ENCODE data around the gene BRAT1. TPM values are rescaled to one million over a fixed set of nuclear protein-coding genes. Genes with fewer than 3 reads are reported as not detected.

The BRAT1 gene
- total RNA-seq, 6 experiments from 2014 or later: 11.1 to 25.9 (median 14.8) TPM

DNA sequence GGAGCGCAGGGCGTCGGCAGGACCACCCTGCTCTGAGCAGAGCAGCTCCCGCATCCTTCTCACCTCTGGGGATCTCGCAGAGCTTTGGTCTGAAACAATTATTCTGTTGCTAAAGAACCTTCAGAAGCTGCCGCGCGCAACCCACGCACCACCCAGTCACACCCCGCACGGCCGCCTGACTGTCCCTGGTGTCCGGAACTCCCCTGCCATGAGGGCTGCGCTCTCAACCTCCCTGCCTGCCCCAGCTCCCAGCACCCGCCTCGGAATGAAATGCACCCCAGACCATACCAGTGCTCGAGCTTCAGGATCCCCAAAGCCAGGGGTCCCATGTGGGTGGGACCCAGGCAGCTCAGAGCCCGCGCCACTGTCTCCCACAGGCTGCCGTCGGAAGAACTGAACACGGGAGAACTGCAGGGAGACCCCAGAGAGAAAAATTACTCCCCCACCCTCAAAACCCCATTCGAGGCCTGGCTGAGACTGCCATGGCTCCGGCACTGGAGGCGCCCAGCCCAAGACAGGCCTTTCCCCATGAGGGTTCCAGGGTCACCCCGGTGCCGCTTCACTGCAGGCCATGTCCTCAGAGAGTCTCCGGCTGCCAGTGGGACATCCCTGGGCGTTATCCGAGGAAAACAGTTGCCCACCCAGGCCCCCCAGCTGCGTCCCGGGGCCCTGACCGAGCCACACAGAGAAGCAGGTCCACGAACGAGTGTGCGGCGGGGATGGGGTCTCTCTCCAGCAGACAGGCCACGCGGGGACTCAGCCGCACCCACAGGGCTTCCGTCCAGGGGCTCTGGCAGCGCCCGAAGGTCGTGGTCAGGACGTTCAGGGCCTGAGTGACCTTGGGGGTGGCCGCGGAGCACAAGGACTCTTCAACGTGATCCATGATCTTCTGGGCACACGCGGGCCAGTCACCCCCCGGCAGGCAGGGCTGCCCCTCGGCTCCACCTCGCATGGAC lies 12.1 kb downstream of the BRAT1 start:
- no peak for DNase-seq
- Histone ChIP-seq H3K4me1 (no peaks in the 10 kb centered on the region), H3K4me3 (no peak overlapping the region), H3K27ac (no peak overlapping the region), H3K36me3 (peaks cover 0 to 58% (median 9%) of the 10 kb centered on the region in 4 donors), H3K9me3 (no peaks in the 10 kb centered on the region), H3K27me3 (no peaks in the 10 kb centered on the region)
- intact Hi-C loops (cut with DNase I): no loop called here
- 80% methylated on average over 6 of the region's 53 CpGs for WGBS (ENCODE audit: insufficient coverage, low coverage, low lambda C conversion rate, missing lambda C conversion rate)
- no peak for TF ChIP-seq POLR2A (IDR thresholded peaks at IDR 0.05)
- TF ChIP-seq, protein P1, sequence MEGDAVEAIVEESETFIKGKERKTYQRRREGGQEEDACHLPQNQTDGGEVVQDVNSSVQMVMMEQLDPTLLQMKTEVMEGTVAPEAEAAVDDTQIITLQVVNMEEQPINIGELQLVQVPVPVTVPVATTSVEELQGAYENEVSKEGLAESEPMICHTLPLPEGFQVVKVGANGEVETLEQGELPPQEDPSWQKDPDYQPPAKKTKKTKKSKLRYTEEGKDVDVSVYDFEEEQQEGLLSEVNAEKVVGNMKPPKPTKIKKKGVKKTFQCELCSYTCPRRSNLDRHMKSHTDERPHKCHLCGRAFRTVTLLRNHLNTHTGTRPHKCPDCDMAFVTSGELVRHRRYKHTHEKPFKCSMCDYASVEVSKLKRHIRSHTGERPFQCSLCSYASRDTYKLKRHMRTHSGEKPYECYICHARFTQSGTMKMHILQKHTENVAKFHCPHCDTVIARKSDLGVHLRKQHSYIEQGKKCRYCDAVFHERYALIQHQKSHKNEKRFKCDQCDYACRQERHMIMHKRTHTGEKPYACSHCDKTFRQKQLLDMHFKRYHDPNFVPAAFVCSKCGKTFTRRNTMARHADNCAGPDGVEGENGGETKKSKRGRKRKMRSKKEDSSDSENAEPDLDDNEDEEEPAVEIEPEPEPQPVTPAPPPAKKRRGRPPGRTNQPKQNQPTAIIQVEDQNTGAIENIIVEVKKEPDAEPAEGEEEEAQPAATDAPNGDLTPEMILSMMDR (IDR thresholded peaks at IDR 0.05): no peak
- ATAC-seq: no peak

DNA sequence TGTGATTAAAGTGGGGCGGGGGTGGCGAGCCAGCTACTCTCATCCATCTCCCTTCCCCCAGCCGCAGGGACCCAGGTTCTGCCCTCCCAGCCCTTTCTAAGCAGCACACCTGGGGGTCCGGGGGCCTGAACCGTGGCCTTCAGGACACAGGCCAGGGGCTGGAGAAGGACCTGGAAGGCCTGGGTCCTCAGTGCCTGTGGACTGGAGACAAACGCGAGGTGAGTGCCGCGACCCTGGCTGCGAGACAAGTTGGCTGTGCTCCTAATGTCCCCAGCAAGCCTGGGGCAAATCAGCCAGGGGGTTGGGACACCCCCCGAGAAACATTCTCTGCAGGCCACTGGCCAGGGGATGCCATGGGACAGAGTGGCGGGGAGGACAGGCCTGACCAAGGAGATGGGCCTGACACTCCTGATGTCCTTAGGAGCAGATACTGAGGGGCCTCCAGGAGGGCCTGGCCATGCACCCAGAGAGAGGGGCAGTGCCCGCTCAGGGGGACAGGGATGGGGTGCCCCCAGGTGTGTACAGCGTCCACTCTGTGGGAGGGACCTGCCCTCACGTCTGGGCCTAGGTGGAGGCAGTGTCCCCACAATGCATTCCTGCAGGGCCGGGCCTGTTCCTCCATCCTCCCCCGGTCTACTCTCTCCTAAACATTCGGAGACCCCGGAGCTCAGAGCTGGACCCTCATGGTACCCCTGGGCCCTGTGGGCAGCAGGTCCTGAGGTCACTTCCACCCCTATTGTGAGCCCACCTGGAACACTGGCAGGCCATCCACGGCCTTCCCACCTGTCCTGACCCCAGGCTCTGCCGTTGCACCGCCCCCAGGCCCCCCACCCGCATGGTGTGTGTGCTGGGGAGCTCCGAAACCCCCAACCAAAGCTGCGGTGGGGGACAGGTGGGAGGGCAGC lies 13.1 kb downstream of the BRAT1 start:
- intact Hi-C loops (cut with DNase I): no loop called here
- TF ChIP-seq, protein P1 (IDR thresholded peaks at IDR 0.05): no peak
- no peak for TF ChIP-seq POLR2A (IDR thresholded peaks at IDR 0.05)
- no peaks in the 10 kb centered on the region for H3K9me3 ChIP-seq
- ATAC-seq (no peak), DNase-seq (no peak)
- 55% methylated on average over 3 of the region's 25 CpGs for WGBS (ENCODE audit: insufficient coverage, low coverage, low lambda C conversion rate, missing lambda C conversion rate)
- H3K4me3 ChIP-seq: no peak overlapping the region
- H3K36me3 ChIP-seq: peaks cover 0 to 62% (median 7%) of the 10 kb centered on the region in 4 donors
- H3K4me1 ChIP-seq: no peaks in the 10 kb centered on the region
- no peak overlapping the region for H3K27ac ChIP-seq
- H3K27me3 ChIP-seq: no peaks in the 10 kb centered on the region

DNA sequence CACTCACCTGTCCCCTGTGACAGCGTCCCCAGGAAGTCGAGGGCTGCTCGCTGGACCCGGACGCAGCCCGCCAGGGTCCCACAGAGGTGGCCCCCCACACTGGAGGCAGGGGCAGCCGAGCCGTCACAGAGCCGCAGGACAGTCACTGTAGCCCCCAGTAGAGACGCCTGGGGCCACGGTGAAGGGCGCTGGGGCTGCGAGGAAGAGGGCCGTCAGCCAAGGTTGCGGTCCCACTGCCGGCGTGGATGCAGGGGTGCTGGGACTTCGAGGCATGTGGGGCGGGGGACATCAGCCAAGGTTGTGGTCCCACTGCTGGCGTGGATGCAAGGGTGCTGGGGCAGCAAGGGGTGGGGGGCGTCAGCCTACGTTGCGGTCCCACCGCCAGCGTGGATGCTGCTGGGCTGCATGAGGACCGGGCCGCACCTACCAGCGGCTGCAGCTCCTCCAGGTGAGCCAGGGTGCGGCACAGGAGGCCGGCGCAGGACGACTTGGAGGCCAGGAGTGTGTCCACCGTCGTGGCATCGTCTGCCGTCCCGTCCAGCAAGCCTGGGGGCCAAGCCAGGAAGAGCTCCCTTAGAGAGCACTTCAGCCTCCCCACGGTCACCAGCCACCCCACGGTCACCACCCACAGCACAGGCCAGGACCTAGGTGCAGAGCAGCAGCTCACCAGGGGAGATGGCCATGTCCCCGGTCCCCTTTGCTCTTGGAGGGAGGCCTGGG lies 13.9 kb downstream of the BRAT1 start:
- Histone ChIP-seq H3K9me3 (no peaks in the 10 kb centered on the region), H3K27me3 (no peaks in the 10 kb centered on the region), H3K4me3 (no peak overlapping the region), H3K27ac (no peak overlapping the region), H3K36me3 (peaks cover 0 to 53% (median 7%) of the 10 kb centered on the region in 4 donors), H3K4me1 (no peaks in the 10 kb centered on the region)
- DNase-seq: peak in 1 of 3 donors; percentile 25
- TF ChIP-seq, protein P1 (IDR thresholded peaks at IDR 0.05): no peak
- no peak for TF ChIP-seq POLR2A (IDR thresholded peaks at IDR 0.05)
- ATAC-seq: no peak
- 100% methylated on average over 1 of the region's 40 CpGs for WGBS (ENCODE audit: insufficient coverage, low coverage, low lambda C conversion rate, missing lambda C conversion rate)
- intact Hi-C loops (cut with DNase I): no loop called here

DNA sequence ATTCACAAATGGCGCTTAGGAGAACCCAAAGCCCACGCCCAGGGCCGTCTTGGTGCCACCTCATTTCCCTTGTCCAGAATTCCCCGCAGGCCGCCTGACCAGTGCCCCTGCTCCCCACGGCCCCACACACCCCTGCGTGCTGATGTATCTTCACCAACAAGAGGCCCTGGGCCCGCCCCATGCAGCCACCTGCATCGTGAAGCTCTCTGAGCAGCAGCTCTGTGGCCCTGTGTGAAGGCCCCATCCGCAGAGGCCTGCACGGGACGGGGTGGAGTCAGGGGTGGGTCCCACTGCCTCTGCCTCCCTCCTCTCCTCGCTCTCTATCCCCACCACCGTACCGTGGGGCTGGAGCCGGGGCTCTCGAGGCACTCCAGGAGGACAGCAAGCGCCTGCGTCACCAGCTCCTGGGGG lies 14.7 kb downstream of the BRAT1 start:
- ATAC-seq: no peak
- intact Hi-C loops (cut with DNase I): no loop called here
- H3K9me3 ChIP-seq: no peaks in the 10 kb centered on the region
- no peaks in the 10 kb centered on the region for H3K27me3 ChIP-seq
- H3K4me3 ChIP-seq: no peak overlapping the region
- TF ChIP-seq, protein P1 (IDR thresholded peaks at IDR 0.05): no peak
- TF ChIP-seq POLR2A (IDR thresholded peaks at IDR 0.05): no peak
- H3K27ac ChIP-seq: no peak overlapping the region
- peaks cover 0 to 45% (median 7%) of the 10 kb centered on the region in 4 donors for H3K36me3 ChIP-seq
- DNase-seq: no peak
- H3K4me1 ChIP-seq: no peaks in the 10 kb centered on the region
- no CpG with 5 or more reads among the region's 19 CpGs for WGBS (ENCODE audit: insufficient coverage, low coverage, low lambda C conversion rate, missing lambda C conversion rate)
